ENCODE results near the gene BAZ1B.
"Not testable (repeated sequence)": the region's sequence is repeated elsewhere in the genome, so short reads cannot be mapped to it uniquely, and the experiment has no call there.

Gene BAZ1B

GRCh38 chr7:73443548-73444255 lies 78.4 kb downstream of the BAZ1B start:
- DNase-seq (ENCODE audit: low read depth in 2 of 2), result no peak

GRCh38 chr7:73442903-73443500 lies 79.1 kb downstream of the BAZ1B start:
- DNase-seq (ENCODE audit: low read depth in 2 of 2), result no peak

GRCh38 chr7:73442222-73442902 lies 79.7 kb downstream of the BAZ1B start:
- no peak for DNase-seq (ENCODE audit: low read depth in 2 of 2)

- DNase-seq (ENCODE audit: low read depth in 2 of 2), result no peak
Observed at GRCh38 chr7:73439410-73439704, 82.7 kb downstream of the BAZ1B start.

- DNase-seq (ENCODE audit: low read depth in 2 of 2), result no peak
Observed at GRCh38 chr7:73438547-73439409, 83.3 kb downstream of the BAZ1B start.

GRCh38 chr7:73437621-73438416 lies 84.3 kb downstream of the BAZ1B start:
- DNase-seq (ENCODE audit: low read depth in 2 of 2), result no peak

- no peak for DNase-seq (ENCODE audit: low read depth in 2 of 2)
Observed at GRCh38 chr7:73437091-73437490, 85.0 kb downstream of the BAZ1B start.

- DNase-seq (ENCODE audit: low read depth in 2 of 2), result no peak
Observed at GRCh38 chr7:73436031-73436929, 85.8 kb downstream of the BAZ1B start.

- DNase-seq (ENCODE audit: low read depth in 2 of 2), result no peak
Observed at GRCh38 chr7:73435471-73436009, 86.6 kb downstream of the BAZ1B start.

GRCh38 chr7:73434701-73435069 lies 87.4 kb downstream of the BAZ1B start:
- no peak for DNase-seq (ENCODE audit: low read depth in 2 of 2)

GRCh38 chr7:73433924-73434700 lies 88.0 kb downstream of the BAZ1B start:
- DNase-seq (ENCODE audit: low read depth in 2 of 2), result no peak

GRCh38 chr7:73432676-73433075 lies 89.4 kb downstream of the BAZ1B start:
- no peak for DNase-seq (ENCODE audit: low read depth in 2 of 2)

- no peak for DNase-seq (ENCODE audit: low read depth in 2 of 2)
Observed at GRCh38 chr7:73431041-73431835, 90.9 kb downstream of the BAZ1B start.

- DNase-seq (ENCODE audit: low read depth in 2 of 2), result not testable (repeated sequence)
Observed at GRCh38 chr7:73430540-73430939, 91.6 kb downstream of the BAZ1B start.

GRCh38 chr7:73429622-73430505 lies 92.2 kb downstream of the BAZ1B start:
- no peak for DNase-seq (ENCODE audit: low read depth in 2 of 2)

- no peak for DNase-seq (ENCODE audit: low read depth in 2 of 2)
Observed at GRCh38 chr7:73429215-73429614, 92.9 kb downstream of the BAZ1B start.

Data from stimulated activated CD4-positive, alpha-beta T cell treated with anti-CD3 and anti-CD28 coated beads, Interleukin-15, amount 100 ng/mL, for 48 hours (primary cell).